Hematopoietic multipotent progenitor cell treated with erythropoietin and hydrocortisone succinate and interleukin-3 and kit ligand, for 8 days (in vitro differentiated cells): Measurements from ENCODE around the gene CHI3L1.

ENCODE experiments used
- DNase-seq: peaks from one replicate; pipeline ENCODE4 v3.0.0-alpha.2; 2015

CHI3L1 gene

DNA sequence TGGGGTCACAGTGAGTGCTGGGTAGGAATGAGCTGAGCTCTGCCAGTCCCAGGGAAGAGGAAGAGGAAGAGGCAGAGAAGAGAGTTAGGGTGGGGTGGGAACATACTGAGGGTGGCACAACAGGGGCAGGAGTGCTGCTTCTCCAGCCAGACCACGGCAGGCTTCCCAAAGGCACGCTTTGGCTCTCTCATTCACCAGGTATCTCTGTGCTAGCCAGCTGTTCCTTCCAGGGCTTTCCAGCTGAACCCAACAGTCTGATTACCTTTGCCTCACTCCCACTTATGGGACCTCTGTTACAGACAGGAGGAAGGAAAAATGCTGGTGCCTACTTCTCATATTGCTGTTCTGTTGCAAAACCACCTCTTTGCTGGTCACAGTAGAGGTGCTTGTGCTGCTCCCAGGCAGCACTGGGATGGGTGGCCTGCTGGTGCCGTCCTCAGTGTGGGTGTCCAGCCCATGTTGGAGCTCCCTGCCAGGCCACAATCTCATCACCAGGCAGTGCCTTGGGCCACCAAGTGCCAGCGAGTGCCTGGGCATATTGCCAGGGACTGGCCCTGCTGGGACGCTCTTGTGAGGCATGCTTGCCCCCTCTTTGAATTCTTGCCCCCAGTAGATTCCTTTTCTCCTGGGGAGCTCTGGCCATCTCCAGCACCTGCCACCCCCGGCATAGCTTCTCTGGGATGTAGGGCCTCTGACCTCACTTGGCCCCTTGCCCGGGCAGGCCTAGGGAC lies 56.8 kb downstream of the CHI3L1 start:
- DNase-seq, result no peak
